BJ (cell line): ENCODE measurements around the gene CES5A. TPM values are rescaled to one million over a fixed set of nuclear protein-coding genes. Genes with fewer than 3 reads are reported as not detected.

Experiments used
- CTCF ChIA-PET: fragments of 350-600 bp; formaldehyde crosslinking; extraction: SDS; loops from one replicate; lab custom pipeline; 2021; ENCODE audit warnings: antibody characterized with exemption, inconsistent platforms; lab: Yijun Ruan, JAX
- POLR2A ChIA-PET: fragments of 300-600 bp; sonication (Branson Sonifier 250); formaldehyde crosslinking; extraction: SDS; loops from one replicate; lab custom pipeline; 2021; ENCODE audit warnings: antibody characterized with exemption; lab: Charles Lee
- DNase-seq: peaks from one replicate; pipeline ENCODE4 v3.0.0-alpha.2; 2011; ENCODE audit warnings: low read depth
- H3K27me3 ChIP-seq: 2 replicates; pipeline ENCODE4 v1.6.0; 2011; ENCODE audit warnings: low read length; ENCODE audit not compliant: control insufficient read depth, insufficient read depth
- H3K36me3 ChIP-seq: 2 replicates; pipeline ENCODE4 v1.5.1; 2011; ENCODE audit warnings: low read length; ENCODE audit not compliant: control insufficient read depth, insufficient read depth
- H3K4me3 ChIP-seq: 2 replicates; pipeline ENCODE4 v1.5.1; 2011; ENCODE audit warnings: low read depth, mild to moderate bottlenecking, control low read depth, low read length
- polyA plus RNA-seq: library from polyadenylated mRNA; depleted of rRNA; stranded (reverse); fragments of >200 nt; gene quantifications from 2 replicates; pipeline ENCODE4 v1.2.3, GENCODE V29; 2011
- TF ChIP-seq, protein P1 (sequence below): IDR thresholded peaks from 2 replicates; pipeline ENCODE4 v1.5.1; 2011; ENCODE audit warnings: low read depth, mild to moderate bottlenecking, control low read depth, inconsistent platforms, low read length, moderate library complexity; ENCODE audit not compliant: insufficient read depth

The CES5A gene
- polyA plus RNA-seq, 1 experiment: not detected

GRCh38 chr16:55907661-55908060, 32.5 kb upstream of the CES5A start:
- ChIA-PET CTCF (no interaction called here), POLR2A (no interaction called here)
- Histone ChIP-seq H3K36me3 (no peaks in the 10 kb centered on the region), H3K27me3 (no peaks in the 10 kb centered on the region), H3K4me3 (no peak overlapping the region)
- no peak for DNase-seq
- TF ChIP-seq, protein P1, sequence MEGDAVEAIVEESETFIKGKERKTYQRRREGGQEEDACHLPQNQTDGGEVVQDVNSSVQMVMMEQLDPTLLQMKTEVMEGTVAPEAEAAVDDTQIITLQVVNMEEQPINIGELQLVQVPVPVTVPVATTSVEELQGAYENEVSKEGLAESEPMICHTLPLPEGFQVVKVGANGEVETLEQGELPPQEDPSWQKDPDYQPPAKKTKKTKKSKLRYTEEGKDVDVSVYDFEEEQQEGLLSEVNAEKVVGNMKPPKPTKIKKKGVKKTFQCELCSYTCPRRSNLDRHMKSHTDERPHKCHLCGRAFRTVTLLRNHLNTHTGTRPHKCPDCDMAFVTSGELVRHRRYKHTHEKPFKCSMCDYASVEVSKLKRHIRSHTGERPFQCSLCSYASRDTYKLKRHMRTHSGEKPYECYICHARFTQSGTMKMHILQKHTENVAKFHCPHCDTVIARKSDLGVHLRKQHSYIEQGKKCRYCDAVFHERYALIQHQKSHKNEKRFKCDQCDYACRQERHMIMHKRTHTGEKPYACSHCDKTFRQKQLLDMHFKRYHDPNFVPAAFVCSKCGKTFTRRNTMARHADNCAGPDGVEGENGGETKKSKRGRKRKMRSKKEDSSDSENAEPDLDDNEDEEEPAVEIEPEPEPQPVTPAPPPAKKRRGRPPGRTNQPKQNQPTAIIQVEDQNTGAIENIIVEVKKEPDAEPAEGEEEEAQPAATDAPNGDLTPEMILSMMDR: no peak

- TF ChIP-seq, protein P1: no peak
- Histone ChIP-seq H3K4me3 (no peak overlapping the region), H3K36me3 (no peaks in the 10 kb centered on the region), H3K27me3 (no peaks in the 10 kb centered on the region)
- CTCF ChIA-PET: no interaction called here
- POLR2A ChIA-PET: no interaction called here
- no peak for DNase-seq
Measured at GRCh38 chr16:55906123-55906522, 30.9 kb upstream of the CES5A start.

GRCh38 chr16:55905651-55906050, 30.5 kb upstream of the CES5A start:
- H3K27me3 ChIP-seq: no peaks in the 10 kb centered on the region
- no peaks in the 10 kb centered on the region for H3K36me3 ChIP-seq
- no peak for DNase-seq
- TF ChIP-seq, protein P1: no peak
- no peak overlapping the region for H3K4me3 ChIP-seq
- ChIA-PET CTCF (no interaction called here), POLR2A (no interaction called here)

- TF ChIP-seq, protein P1: no peak
- CTCF ChIA-PET: interaction anchor here (0.6 kb wide), 1 partner anchor 13 kb away, joined by 3 read pairs; no protein-coding TSS in a partner anchor
- POLR2A ChIA-PET: no interaction called here
- Histone ChIP-seq H3K27me3 (no peaks in the 10 kb centered on the region), H3K4me3 (no peak overlapping the region), H3K36me3 (no peaks in the 10 kb centered on the region)
- no peak for DNase-seq
Measured at GRCh38 chr16:55901566-55902217, 26.5 kb upstream of the CES5A start.

- H3K4me3 ChIP-seq: no peak overlapping the region
- no peak for DNase-seq
- TF ChIP-seq, protein P1: no peak
- H3K27me3 ChIP-seq: no peaks in the 10 kb centered on the region
- POLR2A ChIA-PET: no interaction called here
- H3K36me3 ChIP-seq: no peaks in the 10 kb centered on the region
- CTCF ChIA-PET: no interaction called here
Measured at GRCh38 chr16:55900616-55901393, 25.6 kb upstream of the CES5A start.
